Midbrain (tissue), 1 donor: ENCODE measurements around the gene SLPI.

ENCODE experiments used
- DNase-seq: peaks from one replicate; lab custom pipeline; 2025; lab: John Stamatoyannopoulos, UW

SLPI gene

DNA sequence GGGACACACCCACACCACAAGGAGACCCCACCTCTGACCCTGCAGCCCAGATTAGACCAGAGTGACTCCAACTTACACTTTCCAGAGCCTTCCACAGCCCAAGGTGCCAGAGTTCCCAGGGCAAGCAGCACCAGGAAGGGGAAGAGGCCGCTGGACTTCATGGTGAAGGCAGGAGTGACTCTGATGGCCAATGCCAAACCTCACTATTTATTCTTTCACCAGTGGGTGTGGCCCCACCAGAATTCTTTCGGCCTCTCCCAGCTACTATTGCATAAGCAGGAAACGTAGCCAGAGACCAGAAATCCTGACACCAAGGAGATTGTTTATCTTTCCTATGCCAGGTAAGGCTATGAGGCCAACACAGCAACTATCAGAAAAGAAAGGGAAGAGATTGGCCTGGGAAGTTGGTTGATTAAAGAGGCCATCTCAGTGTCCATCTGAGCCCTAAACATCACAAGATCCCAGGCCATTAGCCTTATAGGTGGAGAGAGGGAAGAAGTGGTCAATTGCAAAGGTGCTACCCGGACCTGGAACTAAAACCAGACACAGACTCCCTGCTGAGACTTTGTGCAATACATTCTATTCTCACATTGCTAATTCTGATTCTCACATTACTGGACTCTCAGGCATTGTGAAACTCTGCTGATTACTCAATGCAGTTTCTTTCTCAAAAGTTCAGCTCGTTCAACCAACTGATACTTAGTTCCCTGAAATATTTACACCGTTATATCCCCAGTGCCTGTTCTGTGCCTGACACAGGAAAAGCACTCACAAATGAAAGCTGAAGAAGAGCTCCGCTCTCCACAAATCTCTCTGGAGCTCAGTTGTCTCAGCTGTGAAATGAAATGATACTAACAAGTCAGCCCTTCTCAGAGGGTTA lies at the start of gene SLPI:
TSS of gene SLPI (minus strand) at position 182 of the 880 bp plus-strand sequence. CDS start at position 161, 21 bp downstream.
- no peak for DNase-seq

- no peak for DNase-seq
These were observed 49.5 kb upstream of the SLPI start for GRCh38 chr20:45303586-45304463.

DNA sequence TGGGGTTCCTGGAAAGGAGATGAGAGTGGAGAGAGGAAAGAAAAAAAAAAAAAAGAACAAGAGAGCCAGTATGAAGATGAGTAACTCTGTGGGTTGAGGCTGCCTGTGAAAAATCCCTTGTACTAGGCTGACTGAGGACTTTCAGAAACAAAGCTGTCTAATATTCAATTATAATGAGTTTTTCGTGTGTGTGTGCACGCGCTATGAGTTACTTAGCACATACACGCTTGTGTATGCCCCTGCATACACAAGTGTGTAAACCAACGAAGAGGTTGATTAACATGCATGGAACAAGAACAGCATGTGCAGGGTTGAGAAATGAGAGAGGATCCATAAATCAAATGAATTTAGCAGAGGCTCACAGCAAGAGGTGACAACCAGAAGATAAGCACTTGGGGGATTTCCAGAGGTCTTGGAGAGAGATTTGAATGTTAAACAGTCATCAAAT lies 47.5 kb upstream of the SLPI start:
- DNase-seq: no peak

DNA sequence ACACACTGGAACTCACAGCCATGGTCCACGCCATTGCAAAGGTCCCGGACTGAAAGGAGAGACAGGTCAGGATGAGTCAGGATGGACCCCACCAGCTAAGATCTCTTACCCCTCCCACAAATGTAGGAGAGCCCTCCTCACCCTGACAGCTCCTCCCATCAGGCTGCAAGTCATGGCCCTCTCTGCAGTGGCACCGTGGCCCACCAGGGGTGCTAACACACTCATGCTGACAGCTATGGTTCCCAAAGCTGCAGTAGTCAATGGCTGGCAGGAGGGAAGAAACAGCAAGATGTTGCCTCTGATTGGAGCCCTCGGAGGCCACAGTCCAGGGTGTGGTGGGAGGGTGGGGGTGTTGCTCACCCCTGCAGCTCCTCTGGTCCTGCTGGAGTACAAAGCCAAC lies 46.6 kb upstream of the SLPI start:
- DNase-seq: no peak

- DNase-seq: no peak
These were observed 45.4 kb upstream of the SLPI start for GRCh38 chr20:45299786-45300185.

- no peak for DNase-seq
These were observed 43.6 kb upstream of the SLPI start for GRCh38 chr20:45297786-45298497.

DNA sequence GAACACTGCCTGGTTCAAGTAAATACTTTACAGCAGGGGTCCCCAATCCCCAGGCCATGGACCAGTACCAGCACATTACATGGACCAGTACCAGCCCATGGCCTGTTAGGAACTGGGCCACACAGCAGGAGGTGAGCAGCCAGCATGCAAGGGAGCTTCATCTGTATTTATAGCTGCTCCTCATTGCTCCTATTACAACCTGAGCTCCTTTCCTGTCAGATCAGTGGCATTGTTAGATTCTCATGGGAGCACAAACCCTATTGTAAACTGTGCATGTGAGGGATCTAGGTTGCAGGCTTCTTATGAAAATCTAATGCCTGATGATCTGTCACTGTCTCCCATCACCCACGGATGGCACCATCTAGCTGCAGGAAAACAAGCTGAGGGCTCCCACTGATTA lies 40.3 kb upstream of the SLPI start:
- no peak for DNase-seq

DNA sequence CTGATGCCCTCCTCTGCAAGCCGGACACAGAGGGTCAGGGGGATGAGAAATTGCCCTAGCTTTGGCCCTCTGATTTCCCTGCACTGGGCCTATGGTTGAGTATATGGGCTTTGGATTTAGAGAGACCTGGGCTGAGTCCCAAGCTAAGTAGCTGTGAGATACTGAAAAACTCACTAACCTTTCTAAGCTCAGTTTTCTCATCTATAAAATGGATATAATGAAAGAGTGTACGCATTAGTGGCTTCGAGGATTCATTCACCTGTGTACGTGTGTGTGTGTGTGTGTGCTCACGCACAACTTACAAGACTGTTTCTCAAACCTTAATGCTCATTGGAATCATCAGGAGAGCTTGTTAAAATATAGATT lies 39.6 kb upstream of the SLPI start:
- no peak for DNase-seq

DNA sequence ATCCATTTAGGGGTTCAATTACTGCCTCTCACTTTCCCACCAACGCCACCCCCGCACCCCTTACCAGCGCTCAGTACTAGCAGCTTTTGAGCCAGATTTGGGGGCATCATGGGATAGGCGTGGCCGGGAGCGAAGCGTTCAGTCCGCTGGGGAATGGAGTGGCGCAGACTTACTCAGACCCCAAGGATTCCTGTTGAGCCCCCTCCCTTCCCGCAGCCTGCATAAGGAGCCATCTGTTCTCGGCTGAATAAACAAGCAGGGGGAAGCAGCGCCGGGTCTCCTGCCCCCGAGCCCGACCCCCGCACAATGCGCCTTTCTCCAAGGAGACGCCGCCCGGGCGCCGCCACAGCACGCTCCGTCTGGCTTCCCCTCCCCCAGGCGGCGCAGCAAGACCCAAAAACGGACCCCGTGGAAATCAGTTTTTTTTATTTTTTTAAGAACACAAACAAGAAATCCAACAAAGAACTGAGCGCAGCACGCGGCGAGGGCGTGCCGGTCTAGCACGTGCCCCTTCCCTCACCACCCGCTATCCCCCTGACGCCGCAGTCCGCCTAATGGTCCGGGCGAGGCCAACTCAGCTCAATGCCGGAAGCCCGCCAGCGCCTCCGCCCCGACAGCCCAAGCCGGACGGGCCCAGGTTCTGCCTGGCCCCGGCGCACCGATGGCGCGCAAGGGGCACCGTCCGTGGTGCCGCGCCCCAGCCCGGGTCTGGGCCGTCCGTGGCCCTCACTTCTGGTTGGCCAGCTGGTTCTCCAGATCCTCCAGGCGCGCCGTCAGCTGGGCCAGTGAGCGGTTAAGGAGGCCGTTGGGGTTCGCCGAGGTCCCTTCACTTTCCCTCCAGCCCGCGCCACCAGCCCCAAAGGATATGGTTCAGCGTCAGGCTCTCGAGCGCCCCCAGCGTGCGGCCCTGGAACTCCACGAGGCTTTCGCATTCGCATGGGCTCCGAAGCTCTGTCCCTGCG lies 39.0 kb upstream of the SLPI start:
- DNase-seq: peak; percentile 66

- no peak for DNase-seq
These were observed 38.0 kb upstream of the SLPI start for GRCh38 chr20:45292343-45292742.

- DNase-seq: no peak
These were observed 37.2 kb upstream of the SLPI start for GRCh38 chr20:45291526-45291925.

- peak; percentile 74 for DNase-seq
These were observed 36.5 kb upstream of the SLPI start for GRCh38 chr20:45290677-45291355.

DNA sequence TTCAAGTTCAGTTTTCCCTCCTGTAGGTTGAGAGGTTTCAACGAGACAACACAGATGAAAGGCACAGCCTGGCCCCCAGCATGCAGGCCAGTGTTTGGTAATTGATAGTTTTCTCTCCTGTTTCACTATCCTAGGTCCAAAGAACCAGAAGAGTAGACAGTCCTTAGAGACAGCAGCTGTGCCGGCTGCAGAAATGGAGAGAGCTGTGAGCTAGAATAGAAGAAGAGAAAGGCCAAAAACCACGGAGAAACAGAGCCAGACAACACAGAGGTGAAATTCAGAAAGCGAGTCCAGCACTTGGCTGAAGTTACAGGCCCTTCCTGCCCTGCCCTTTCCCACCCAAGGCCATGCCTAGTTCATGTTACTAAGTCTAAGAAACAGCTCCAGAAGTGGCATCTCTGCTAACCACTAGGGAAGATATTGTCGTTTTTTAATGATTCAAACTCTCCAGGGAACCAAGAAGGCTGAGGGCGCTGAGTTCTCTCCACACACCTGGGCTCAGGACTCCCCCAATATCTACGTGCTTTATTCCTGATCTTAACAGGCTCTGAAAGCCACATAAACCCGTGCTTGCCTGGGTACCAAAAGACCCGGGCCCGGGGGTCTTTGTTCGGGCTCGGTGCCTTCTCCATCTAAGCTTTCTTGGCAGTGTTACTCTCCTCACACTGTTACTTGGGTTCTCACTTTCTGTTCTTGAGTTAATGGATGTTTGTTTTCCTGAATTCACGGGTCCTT lies 35.7 kb upstream of the SLPI start:
- no peak for DNase-seq

GRCh38 chr20:45288860-45289259 lies 34.5 kb upstream of the SLPI start:
- DNase-seq: no peak

DNA sequence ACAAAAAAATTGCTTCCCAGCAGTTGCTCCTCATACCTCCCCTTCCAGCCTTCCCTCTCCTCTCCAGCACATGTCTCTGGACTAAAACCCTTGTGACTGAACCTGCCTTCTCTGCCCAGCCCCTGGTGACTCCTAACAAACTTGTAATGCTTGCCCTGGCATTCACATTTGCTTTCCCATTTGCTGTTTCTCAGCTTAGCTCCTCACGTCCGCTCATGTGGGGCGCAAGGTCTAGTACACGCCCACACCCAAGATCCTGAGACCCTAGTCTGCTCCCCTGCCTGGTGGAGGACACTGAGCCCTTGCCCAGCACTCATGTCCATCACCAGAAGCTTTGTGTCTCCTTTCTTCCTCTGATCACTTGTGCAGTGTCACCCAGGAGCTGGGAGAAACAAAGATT lies 34.0 kb upstream of the SLPI start:
- DNase-seq: no peak

GRCh38 chr20:45283551-45284057 lies 29.2 kb upstream of the SLPI start:
- no peak for DNase-seq

DNA sequence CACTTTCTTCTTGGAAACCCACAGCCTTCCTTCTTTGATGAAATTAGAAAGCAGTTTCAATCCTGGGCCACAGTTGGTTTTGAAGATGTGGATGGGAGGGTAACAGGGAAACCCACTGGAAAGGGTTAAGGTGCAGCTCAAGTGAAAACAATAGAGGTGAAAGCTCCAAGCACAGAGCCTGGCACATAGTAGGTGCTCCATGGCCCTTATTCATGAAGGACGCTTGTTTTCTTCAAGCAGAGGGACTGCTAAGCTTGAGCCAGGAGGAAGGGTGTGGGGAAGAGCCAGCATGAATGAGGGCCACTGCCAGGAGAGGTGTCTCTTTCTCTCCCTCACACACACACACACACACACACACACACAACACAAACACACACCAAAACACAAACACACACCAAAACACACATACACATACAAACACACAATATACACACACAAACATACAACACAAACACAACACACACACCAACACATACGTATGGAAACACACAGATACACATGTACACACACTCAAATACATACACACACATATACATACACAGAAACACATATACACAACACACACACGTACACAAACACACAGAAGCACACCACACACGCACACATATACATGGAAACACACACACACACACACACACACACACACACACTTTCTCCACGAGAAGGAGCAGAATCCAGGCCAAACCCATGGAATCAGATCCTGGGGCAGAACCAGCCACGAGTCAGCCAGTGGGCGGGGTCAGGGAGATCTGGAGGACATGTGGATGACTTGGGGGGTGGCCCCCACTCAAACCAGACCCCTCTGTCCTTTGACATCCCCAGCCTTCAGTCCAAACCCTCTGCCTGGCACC lies 28.6 kb upstream of the SLPI start:
- DNase-seq: no peak

DNA sequence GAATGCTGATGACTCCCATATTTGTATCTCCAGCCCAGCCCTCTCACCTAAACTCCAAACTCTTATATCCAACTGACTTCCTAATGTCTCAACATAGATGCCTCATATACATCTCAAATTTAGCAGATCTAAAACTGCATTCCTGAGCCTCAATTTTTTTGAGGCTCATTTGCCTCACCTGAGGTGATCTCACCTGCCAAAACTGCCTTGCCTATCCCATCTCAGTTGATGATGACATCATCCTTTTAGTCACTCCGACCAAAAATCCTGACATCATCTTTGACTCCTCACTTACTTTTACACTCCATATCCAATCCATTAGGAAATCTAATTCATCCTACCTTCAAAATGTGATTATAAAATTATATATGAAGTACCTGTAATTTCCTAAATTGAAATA lies 25.6 kb upstream of the SLPI start:
- DNase-seq: no peak

DNA sequence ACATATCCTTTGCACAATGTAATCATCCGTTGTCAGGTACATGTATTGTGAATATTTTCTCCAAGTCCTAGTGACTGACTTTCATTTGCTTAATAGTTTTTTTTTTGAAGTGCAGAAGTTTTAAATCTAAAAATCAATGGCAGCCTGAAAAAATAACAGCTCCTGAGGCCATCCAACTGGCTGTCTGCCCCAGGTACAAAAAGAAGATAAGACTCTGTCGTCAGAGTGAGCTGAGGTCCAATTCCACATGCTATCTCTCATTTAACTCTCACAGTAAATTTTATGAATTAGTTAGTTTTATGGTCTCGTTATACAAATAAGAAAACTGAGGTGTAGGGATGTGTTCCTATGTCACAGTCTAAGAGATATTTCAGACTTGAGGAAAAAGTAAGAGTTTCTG lies 21.0 kb upstream of the SLPI start:
- no peak for DNase-seq
